ENCODE data around the gene OPCML.

GRCh38 chr11:133149698-133150097 lies 382.6 kb downstream of the OPCML start:
- TF ChIP-seq CTCF (conservative IDR thresholded peaks at IDR 0.05; ENCODE audit: low read length), result no peak
- TF ChIP-seq EZH2phosphoT487 (IDR thresholded peaks at IDR 0.05; ENCODE audit: borderline replicate concordance), result no peak
